Fibroblast of villous mesenchyme (primary cell): ENCODE data around the gene INSYN1. TPM values are rescaled to one million over a fixed set of nuclear protein-coding genes. Genes with fewer than 3 reads are reported as not detected.

ENCODE experiments used
- DNase-seq: peaks from one replicate; pipeline ENCODE4 v3.0.0-alpha.2; 2010; ENCODE audit warnings: low read depth
- H3K4me3 ChIP-seq: 2 replicates; pipeline ENCODE4 v1.5.1; 2011; ENCODE audit warnings: low read depth, mild to moderate bottlenecking, low read length
- total RNA-seq: library from RNA; depleted of rRNA; stranded (reverse); fragments of >200 nt; gene quantifications from 2 replicates; pipeline ENCODE4 v1.2.3, GENCODE V29; 2012
- TF ChIP-seq, protein P1 (sequence below): IDR thresholded peaks from 2 replicates; pipeline ENCODE4 v1.5.1; 2012; ENCODE audit warnings: low read depth, mild to moderate bottlenecking, low read length; ENCODE audit not compliant: insufficient read depth

The INSYN1 gene
- total RNA-seq, 1 donor, result under 0.01 TPM

DNA sequence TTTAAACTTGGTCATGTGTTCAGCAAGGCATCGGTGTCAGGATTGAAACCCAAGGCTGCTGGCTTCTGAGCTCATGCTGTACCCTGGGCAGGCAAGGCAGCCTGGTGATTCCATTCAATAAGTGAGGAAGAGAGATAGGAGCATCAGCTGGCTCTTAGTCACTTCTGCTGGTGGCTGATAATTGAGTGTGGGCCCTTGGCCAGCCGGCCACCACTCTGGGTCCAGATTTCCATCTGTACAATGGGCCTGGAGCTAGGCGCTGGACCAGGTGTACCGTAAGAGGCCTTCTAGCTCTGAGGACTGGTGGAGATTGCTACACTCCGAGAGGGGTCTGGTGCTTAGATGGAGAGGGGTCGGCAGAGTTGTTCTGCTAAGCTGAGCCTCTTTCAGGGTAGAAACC, 64.7 kb downstream of the INSYN1 start:
- TF ChIP-seq, protein P1, sequence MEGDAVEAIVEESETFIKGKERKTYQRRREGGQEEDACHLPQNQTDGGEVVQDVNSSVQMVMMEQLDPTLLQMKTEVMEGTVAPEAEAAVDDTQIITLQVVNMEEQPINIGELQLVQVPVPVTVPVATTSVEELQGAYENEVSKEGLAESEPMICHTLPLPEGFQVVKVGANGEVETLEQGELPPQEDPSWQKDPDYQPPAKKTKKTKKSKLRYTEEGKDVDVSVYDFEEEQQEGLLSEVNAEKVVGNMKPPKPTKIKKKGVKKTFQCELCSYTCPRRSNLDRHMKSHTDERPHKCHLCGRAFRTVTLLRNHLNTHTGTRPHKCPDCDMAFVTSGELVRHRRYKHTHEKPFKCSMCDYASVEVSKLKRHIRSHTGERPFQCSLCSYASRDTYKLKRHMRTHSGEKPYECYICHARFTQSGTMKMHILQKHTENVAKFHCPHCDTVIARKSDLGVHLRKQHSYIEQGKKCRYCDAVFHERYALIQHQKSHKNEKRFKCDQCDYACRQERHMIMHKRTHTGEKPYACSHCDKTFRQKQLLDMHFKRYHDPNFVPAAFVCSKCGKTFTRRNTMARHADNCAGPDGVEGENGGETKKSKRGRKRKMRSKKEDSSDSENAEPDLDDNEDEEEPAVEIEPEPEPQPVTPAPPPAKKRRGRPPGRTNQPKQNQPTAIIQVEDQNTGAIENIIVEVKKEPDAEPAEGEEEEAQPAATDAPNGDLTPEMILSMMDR, result no peak
- DNase-seq, result peak; percentile 33
- no peak overlapping the region for H3K4me3 ChIP-seq

- no peak overlapping the region for H3K4me3 ChIP-seq
- no peak for DNase-seq
- TF ChIP-seq, protein P1, result no peak
Measured at GRCh38 chr15:73687351-73687750, 65.8 kb downstream of the INSYN1 start.

DNA sequence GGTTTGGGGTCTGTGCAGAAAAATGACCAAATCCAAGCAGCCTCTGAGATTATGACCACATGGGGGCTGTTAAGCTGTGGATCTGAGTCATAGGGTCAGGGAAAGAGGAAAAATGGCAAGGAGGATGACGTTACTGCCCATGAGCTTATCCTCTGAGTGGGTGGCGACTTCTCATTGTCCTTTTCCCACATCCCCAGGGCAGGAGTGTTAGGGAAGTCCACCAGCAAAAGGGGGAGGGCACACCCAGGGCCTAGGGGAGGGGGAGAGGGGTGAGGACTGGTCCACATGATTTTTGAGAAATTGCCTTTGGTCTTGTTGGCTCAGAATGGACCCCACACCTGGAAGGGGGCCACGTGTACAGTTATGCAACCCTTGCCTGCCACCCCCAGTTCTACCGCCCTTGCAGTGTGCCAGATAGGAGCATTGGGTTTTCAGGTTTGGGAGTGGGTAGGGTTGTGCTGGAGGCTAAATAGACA, 66.3 kb downstream of the INSYN1 start:
- H3K4me3 ChIP-seq, result no peak overlapping the region
- peak; percentile 94 for DNase-seq

GRCh38 chr15:73685981-73686380, 67.2 kb downstream of the INSYN1 start:
- TF ChIP-seq, protein P1, result no peak
- peak overlapping the region; percentile 87 for H3K4me3 ChIP-seq
- peak; percentile 58 for DNase-seq

More for the DNA sequence above, 66.3 kb downstream of the INSYN1 start:
- TF ChIP-seq, protein P1, result no peak

Other genes with a start within 250 kb of the INSYN1 start
- gene NPTN, start 120.0 kb downstream of the INSYN1 start, total RNA-seq, result 137 and 146 TPM in 2 replicates
- gene CD276, start 69.0 kb downstream of the INSYN1 start, total RNA-seq, result 81.2 and 93.4 TPM in 2 replicates
- not detected in 2 replicates for gene TBC1D21, start 120.2 kb upstream of the INSYN1 start, total RNA-seq
- 73.8 and 99.9 TPM in 2 replicates for gene LOXL1, start 173.1 kb upstream of the INSYN1 start, total RNA-seq
- gene STOML1, start 238.9 kb upstream of the INSYN1 start, total RNA-seq, result 17.1 and 19.0 TPM in 2 replicates
- gene PML, start 241.4 kb upstream of the INSYN1 start, total RNA-seq, result 49.6 and 56.1 TPM in 2 replicates